ENCODE results near the gene CCDC66.

Gene CCDC66

DNA sequence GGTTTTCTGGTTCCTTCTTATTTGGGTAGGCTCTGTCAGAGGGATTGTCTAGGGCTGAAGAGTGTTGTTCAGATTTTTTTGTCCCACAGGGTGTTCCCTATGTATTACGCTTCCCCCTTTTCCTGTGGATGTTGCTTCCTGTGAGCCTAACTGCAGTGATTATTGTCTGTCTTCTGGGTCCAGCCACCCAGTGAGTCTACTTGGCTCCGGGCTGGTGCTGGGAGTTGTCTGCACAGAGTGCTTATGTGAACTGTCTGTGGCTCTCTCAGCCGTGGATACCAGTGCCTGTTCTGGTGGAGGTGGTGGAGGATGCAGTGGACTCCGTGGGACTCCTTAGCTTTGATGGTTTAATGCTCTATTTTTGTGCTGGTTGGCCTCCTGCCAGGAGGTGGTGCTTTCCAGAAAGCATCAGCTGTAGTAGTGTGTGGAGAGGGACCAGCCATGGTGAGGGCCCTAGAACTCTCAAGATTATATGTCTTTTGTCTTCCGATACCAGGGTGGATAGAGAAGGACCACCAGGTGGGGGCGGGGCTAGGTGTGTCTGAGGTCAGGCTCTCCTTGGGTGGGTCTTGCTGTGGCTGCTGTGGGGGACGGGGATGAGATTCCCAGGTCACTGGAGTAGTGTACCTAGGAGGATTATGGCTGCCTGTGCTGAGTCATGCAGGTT, 53.8 kb downstream of the CCDC66 start:
- no peak overlapping the region for H3K4me3 ChIP-seq (ENCODE audit: low read depth, low read length)
- TF ChIP-seq, protein P1, sequence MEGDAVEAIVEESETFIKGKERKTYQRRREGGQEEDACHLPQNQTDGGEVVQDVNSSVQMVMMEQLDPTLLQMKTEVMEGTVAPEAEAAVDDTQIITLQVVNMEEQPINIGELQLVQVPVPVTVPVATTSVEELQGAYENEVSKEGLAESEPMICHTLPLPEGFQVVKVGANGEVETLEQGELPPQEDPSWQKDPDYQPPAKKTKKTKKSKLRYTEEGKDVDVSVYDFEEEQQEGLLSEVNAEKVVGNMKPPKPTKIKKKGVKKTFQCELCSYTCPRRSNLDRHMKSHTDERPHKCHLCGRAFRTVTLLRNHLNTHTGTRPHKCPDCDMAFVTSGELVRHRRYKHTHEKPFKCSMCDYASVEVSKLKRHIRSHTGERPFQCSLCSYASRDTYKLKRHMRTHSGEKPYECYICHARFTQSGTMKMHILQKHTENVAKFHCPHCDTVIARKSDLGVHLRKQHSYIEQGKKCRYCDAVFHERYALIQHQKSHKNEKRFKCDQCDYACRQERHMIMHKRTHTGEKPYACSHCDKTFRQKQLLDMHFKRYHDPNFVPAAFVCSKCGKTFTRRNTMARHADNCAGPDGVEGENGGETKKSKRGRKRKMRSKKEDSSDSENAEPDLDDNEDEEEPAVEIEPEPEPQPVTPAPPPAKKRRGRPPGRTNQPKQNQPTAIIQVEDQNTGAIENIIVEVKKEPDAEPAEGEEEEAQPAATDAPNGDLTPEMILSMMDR (IDR thresholded peaks at IDR 0.05; ENCODE audit: insufficient read depth, low read depth, low read length, missing control alignments): no peak
- DNase-seq (ENCODE audit: low read depth): no peak

DNA sequence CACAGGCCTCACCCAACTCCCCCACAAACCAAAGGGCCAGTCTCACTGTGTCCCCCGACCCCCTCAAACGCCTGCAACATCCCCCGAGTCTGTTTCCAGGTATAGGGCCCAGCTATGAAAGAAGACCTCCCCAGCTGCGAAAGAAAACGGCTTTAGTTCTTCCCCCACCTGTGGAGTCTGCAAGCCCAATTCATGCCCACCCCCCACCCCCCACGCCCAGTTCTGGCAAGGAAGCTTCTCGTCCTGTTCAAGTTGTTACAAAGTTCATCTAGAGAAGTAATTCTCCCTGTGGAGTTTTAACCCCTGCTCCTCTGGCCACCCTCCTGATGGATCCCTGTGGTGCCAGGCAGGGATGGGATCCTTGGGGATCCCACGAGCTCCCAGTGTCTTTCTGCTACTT, 54.4 kb downstream of the CCDC66 start:
- no peak overlapping the region for H3K4me3 ChIP-seq (ENCODE audit: low read depth, low read length)
- TF ChIP-seq, protein P1 (IDR thresholded peaks at IDR 0.05; ENCODE audit: insufficient read depth, low read depth, low read length, missing control alignments): no peak
- DNase-seq (ENCODE audit: low read depth): no peak

DNA sequence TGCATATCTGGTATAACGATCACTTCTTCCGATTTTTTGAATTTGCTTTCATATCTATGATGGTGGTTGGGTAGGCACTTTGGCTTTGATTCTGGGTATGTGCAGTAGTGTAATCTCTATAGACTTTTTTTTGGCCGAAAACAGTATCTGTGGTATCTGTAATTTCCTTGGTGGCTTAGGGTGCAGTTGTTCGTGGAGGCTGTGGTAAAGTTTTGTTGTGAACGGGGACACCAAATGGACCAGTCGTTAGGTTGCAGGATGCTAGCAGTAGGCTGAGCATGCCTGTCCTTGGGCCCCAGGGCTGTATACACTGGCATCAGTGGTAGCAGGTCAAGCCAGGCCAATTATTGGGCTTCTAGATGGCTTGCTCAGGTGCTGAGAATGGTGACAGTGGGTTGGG, 55.2 kb downstream of the CCDC66 start:
- H3K4me3 ChIP-seq (ENCODE audit: low read depth, low read length): no peak overlapping the region
- TF ChIP-seq, protein P1 (IDR thresholded peaks at IDR 0.05; ENCODE audit: insufficient read depth, low read depth, low read length, missing control alignments): no peak
- DNase-seq (ENCODE audit: low read depth): no peak

DNA sequence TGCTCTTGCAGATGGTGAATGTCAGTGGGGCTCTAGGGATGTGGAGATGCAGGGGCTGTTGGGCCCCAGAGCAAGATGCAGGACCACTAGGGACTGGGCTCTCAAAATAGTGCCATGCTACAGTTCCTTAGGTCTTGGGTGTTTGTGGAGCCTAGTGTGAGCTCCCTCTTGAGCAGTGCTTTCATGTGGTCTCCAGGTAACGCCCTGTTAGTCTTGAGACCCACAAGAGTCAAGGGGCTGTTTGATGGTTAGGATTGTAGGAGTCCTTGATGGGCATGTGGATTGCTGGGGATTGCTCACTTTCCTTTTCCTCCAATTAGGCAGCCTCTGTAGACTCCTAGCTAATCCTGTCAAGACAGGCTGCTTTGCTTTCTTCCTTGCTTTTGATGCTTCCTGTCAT, 56.0 kb downstream of the CCDC66 start:
- TF ChIP-seq, protein P1 (IDR thresholded peaks at IDR 0.05; ENCODE audit: insufficient read depth, low read depth, low read length, missing control alignments): no peak
- DNase-seq (ENCODE audit: low read depth): no peak

DNA sequence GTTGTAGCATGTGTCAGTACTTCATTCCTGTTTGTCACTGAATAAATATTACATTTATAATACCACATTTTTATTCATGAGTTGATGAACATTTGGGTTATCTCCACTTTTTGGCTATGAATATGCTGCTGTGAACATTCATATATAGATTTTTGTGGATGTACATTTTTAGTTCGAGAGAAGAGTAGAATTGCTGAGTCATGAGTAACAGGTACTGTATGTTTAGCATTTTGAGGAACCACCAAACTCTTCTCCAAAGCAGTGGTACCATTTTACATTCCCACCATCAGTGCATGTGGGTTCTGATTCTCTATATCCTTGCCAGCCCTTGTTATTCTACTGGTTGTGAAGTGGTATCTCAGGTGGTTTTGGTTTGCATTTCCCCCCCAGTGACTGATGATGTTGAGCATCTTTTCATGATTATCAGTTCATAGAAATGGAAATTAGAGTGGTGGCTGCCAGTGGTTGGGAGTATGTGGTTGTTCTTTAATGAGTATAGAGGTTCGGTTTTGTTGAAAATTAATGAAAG, 59.6 kb downstream of the CCDC66 start:
- no peak overlapping the region for H3K4me3 ChIP-seq (ENCODE audit: low read depth, low read length)
- DNase-seq (ENCODE audit: low read depth): no peak
- TF ChIP-seq, protein P1 (IDR thresholded peaks at IDR 0.05; ENCODE audit: insufficient read depth, low read depth, low read length, missing control alignments): no peak

More for the DNA sequence above, 56.0 kb downstream of the CCDC66 start:
- no peak overlapping the region for H3K4me3 ChIP-seq (ENCODE audit: low read depth, low read length)

DNA sequence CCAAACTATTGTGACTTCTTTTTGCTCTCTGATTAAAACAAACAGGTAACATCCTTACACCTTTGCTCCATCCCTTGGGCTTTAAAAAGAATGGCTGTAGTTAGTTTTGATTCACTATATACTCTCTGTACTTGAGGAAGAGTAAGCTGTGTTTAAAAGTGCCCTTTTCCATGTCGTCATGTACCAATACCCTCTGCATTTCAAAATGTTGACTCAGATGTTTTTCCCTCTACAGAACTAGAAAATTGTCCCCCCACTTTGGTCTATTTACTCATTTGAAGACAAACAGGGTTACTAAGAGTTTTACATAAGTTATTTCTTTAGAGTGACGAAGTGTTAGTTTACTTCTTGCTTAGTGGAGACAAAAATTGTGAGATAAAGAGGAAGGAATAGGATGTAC, 63.4 kb downstream of the CCDC66 start:
- no peak for DNase-seq (ENCODE audit: low read depth)
- no peak overlapping the region for H3K4me3 ChIP-seq (ENCODE audit: low read depth, low read length)
- TF ChIP-seq, protein P1 (IDR thresholded peaks at IDR 0.05; ENCODE audit: insufficient read depth, low read depth, low read length, missing control alignments): no peak

DNA sequence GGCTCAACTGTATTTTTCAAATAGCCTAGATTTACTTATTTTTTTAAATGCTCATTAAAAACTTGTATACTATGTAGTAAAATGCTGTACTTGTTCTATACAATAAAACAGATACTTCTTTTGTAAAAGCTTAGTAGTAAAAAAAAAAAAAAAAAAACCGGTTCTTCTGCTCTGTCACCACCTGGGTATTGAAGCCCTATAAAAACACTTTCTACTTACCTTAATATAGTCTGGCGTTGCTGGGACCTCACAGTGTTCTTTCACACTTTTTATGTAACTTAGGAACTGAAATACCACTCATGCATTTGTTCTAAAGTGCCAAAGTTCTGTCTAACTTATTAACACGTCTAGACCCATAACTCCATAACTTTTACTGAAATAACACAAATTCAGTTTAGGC, 64.7 kb downstream of the CCDC66 start:
- no peak overlapping the region for H3K4me3 ChIP-seq (ENCODE audit: low read depth, low read length)
- TF ChIP-seq, protein P1 (IDR thresholded peaks at IDR 0.05; ENCODE audit: insufficient read depth, low read depth, low read length, missing control alignments): no peak
- DNase-seq (ENCODE audit: low read depth): no peak

Data from GM12865 (cell line).